ENCODE results near the gene ADAMTS9. TPM values are rescaled to one million over a fixed set of nuclear protein-coding genes. Genes with fewer than 3 reads are reported as not detected.

The ADAMTS9 gene
- total and polyA plus RNA-seq, 10 donors, result 9.1 to 112 (median 34.8) TPM

GRCh38 chr3:64728994-64729393 is 41.2 kb upstream of the ADAMTS9 start:
- 63 to 74% (median 71%) methylated on average over 8 of the region's 8 CpGs for WGBS, 5 donors
- Histone ChIP-seq H3K4me3 (no peak overlapping the region), H3K4me1 (no peaks in the 10 kb centered on the region), H3K27ac (no peak overlapping the region), H3K9me3 (peaks cover 0 to 19% (median 0%) of the 10 kb centered on the region in 8 donors), H3K36me3 (no peaks in the 10 kb centered on the region), H3K27me3 (replicated peaks in 1 of 7) (no peaks in the 10 kb centered on the region)
- no peak for TF ChIP-seq POLR2AphosphoS5 (IDR thresholded peaks at IDR 0.05)
- no peak for TF ChIP-seq CTCF (IDR thresholded peaks at IDR 0.05 in 8 of 11, conservative IDR thresholded peaks at IDR 0.05 in 3 of 11)
- no peak for TF ChIP-seq POLR2A (IDR thresholded peaks at IDR 0.05)
- DNase-seq, result no peak
- intact Hi-C loops (cut with DNase I; ENCODE audit: low total_unique reads), result no loop called here

- peaks cover 0 to 17% (median 0%) of the 10 kb centered on the region in 8 donors for H3K9me3 ChIP-seq
- intact Hi-C loops (cut with DNase I; ENCODE audit: low total_unique reads), result no loop called here
- no peak overlapping the region for H3K4me3 ChIP-seq
- no peak for DNase-seq
- 47 to 60% (median 56%) methylated on average over 4 of the region's 4 CpGs for WGBS, 5 donors
- no peak overlapping the region for H3K27ac ChIP-seq
- no peaks in the 10 kb centered on the region for H3K36me3 ChIP-seq
- TF ChIP-seq CTCF (IDR thresholded peaks at IDR 0.05 in 8 of 11, conservative IDR thresholded peaks at IDR 0.05 in 3 of 11), result no peak
- TF ChIP-seq POLR2AphosphoS5 (IDR thresholded peaks at IDR 0.05), result no peak
- TF ChIP-seq POLR2A (IDR thresholded peaks at IDR 0.05), result no peak
- H3K27me3 ChIP-seq (replicated peaks in 1 of 7), result no peaks in the 10 kb centered on the region
- no peaks in the 10 kb centered on the region for H3K4me1 ChIP-seq
Measured at GRCh38 chr3:64728428-64728827, 40.6 kb upstream of the ADAMTS9 start.

GRCh38 chr3:64726414-64727090 is 38.8 kb upstream of the ADAMTS9 start:
- peaks cover 0 to 7% (median 0%) of the 10 kb centered on the region in 6 donors for H3K4me1 ChIP-seq
- intact Hi-C loops (cut with DNase I; ENCODE audit: low total_unique reads), result no loop called here

More at GRCh38 chr3:64726414-64727090, 38.8 kb upstream of the ADAMTS9 start:
- TF ChIP-seq POLR2A (IDR thresholded peaks at IDR 0.05) (no peak), POLR2AphosphoS5 (IDR thresholded peaks at IDR 0.05) (no peak), CTCF (IDR thresholded peaks at IDR 0.05 in 8 of 11, conservative IDR thresholded peaks at IDR 0.05 in 3 of 11) (no peak)
- H3K4me3 ChIP-seq, result no peak overlapping the region
- H3K9me3 ChIP-seq, result peaks cover 0 to 3% (median 0%) of the 10 kb centered on the region in 8 donors
- H3K27ac ChIP-seq, result no peak overlapping the region
- H3K36me3 ChIP-seq, result no peaks in the 10 kb centered on the region
- no peaks in the 10 kb centered on the region for H3K27me3 ChIP-seq (replicated peaks in 1 of 7)
- DNase-seq, result no peak
- 76 to 78% (median 77%) methylated on average over 3 of the region's 3 CpGs for WGBS, 5 donors
